Stimulated activated CD4-positive, alpha-beta T cell treated with anti-CD3 and anti-CD28 coated beads, Interleukin-15, amount 100 ng/mL, for 48 hours (primary cell): ENCODE results near the gene HECTD1.
"Not testable (repeated sequence)": the region's sequence is repeated elsewhere in the genome, so short reads cannot be mapped to it uniquely, and the experiment has no call there.

Source experiments
- DNase-seq, 2 donors: peaks; one replicate each; pipeline ENCODE4 v3.0.0-alpha.2; 2020; ENCODE audit warnings: low read depth in 2 of 2

Gene HECTD1

DNA sequence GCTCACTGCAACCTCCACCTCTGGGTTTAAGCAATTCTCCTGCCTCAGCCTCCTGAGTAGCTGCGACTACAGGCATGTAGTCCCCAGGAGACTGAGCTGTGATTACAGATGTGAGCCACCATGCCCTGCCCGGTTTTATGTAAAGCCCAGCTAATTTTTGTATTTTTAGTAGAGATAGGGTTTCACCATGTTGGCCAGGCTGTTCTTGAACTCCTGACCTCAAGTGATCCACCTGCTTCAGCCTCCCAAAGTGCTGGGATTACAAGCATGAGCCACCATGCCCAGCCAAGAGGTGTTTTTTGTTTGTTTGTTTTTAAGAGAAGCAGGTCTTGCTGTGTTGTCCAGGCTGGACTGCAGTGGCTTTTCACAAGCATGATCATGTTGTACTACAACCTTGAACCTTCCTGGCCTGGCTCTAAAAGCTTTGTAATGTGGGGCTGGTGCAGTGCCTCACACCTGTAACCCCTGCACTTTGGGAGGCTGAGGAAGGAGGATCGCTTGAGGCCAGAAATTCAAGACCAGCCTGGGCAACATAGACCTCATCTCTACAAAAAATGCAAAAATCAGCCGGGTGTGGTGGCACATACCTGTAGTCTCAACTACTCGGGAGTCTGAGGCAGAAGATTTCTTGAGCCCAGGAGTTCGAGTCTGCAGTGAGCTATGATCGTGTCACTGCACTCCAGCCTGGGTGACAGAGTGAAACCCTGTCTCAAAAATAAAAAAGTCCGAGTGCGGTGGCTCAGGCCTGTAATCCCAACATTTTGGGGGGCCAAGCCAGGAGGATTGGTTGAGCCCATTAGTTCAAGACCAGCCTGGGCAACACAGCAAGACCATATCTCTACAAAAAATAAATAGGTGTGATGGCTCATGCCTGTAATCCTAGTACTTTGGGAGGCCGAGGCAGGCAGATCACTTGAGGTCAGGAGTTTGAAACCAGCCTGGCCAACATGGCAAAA lies 113.4 kb downstream of the HECTD1 start:
- not testable (repeated sequence) for DNase-seq

DNA sequence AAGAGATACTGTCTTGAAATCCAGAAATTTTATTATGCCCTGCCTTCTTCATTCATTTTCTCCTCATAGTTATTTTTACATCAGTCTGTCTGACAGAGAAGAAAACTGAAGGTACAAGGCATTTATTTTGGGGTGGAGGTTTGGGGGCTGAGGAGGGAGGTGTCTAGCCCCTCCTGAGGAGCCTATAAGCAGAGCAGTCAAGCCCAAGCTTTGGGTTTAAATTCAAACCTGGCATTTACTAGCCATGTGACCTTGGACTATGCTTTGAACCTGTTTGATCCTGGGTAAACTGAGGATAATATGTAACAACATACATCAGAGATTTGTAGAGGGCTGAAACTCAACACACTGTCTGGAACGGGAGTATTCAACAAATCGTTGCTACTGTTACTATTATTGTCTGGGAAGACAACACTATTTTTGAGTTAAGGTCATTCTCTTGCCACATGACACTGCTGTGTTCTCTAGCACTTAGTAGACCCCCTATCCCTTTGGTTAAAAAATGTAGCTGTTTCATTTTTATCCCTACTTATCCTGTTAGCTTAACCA lies 115.4 kb downstream of the HECTD1 start:
- DNase-seq, result no peak

DNA sequence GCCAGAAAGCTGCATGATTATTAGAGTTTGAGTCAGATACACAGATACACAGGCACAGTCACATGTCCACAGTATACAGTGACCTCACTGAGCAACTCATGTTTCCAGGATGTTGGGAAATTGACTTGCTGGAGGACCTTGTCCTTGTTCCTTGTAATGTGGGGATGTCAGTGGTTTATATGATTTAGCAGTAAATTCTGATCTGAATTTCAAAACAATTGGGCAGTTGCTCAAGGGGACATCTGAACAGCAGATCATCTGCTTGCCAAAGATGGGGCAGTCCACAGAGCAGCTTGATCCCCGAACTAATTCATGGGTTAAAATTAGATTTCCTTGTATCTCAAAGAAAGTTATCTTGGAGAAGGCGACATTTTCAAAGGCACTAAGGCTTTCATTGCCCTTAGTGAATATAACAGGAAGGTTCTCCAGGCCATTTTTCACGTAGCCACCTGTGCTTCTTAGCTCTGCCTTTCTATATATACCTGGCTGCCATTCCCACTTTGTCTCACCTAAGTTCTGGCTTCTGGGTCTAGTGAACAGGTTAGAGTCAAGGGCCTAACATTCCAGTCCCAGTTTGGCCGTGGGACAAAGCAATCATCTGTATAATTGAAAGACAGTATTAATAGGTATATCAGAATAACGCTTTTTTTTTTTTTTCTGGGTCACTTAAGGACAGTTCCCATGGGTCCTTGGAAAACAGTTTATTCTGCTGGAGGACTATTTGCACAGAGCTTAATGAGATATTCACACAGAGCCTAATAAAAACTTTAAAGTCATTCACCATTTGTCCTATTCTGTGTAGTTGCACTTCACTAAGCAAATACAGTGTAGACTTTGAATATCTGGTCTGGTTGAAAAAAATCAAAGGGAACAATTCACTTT lies 116.5 kb downstream of the HECTD1 start:
- no peak for DNase-seq

DNA sequence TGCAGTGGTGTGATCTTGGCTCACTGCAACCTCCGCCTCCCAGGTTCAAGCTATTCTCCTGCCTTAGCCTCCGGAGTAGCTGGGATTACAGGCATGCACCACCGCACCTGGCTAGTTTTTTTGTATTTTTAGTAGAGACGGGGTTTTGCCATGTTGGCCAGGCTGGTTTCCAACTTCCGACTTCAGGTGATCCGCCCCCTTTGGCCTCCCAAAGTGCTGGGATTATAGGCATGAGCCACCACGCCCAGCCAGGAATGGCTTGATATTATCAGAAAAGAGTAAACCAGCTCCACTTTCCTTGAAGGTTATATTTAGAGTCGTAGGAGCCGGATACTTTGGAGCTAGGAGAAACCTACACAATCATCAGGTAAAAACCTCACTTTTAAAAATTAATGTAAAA lies 121.1 kb downstream of the HECTD1 start:
- DNase-seq, result not testable (repeated sequence)

DNA sequence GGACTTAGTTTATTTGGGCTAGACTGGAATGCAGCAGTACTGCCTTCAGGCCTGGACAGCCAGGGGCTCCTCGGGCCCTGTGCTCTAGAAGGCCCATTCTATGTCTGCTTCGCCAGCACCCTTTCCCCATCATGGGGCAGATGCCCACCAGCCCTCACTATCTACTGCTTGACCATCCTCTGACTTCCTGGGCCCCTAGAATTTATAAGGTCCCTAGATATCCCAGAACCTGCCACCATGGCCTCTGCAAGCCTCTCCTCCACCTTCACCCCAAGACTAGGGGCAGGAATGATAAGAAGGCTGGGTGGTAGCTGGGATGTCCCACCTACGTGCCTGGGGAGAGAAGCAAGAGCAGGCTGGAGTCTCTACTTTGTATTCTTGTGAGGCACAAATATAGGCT lies 122.6 kb downstream of the HECTD1 start:
- no peak for DNase-seq

DNA sequence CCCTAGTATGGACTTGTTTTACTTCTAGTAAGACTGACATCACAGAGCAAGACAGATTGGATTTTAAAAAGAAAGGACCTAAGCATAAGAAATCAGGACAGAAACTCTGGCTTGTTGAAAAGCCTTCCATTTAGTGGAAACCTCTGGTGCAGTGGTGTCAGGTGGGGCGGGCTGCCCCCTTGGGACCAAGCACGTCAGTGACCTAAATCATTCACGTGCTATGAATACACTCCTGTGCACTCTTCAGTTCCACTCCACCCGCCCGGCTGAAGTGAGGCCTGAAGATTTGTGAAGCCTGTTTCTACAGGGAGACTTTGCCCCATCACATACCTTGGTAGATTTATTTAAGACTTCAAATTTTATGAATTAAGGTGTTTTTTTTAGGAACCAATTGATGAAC lies 123.2 kb downstream of the HECTD1 start:
- DNase-seq, result no peak

DNA sequence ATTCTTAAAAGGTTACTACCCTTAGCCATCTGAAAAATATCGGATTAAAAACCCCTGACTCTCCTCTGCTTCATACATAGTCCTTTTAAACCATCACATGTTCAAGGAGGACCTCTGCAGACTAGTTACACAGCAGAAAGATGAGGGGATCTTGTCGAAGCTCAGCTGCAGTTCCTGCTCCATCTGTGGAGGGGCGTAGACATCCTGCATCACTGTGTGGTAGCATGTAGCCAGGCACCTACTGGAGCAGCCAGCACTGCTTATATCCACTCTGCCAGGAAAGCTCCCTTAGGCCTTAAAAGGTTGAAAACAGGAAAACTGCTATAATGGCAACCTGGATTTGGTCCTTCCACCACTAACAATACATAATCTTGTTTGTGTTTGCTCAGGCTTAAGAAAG lies 123.8 kb downstream of the HECTD1 start:
- DNase-seq, result no peak

DNA sequence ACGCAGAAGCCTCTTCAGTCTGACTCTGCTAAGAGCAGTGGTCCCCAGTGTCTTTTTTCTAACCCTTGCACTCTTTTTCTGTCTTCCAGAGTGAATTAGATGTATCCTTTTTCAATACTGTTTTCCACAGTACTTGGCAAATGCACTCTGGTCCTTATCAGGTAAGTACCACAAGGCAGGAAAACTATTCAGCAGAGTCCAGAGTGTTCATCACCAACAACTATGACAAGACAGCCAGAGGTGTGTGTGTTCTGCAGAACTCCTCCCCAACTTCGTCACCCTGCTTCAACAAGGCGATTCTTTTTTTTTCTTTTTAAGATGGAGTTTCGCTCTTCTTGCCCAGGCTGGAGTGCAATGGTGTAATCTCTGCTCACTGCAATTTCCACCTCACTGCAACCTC lies 127.1 kb downstream of the HECTD1 start:
- DNase-seq, result no peak

DNA sequence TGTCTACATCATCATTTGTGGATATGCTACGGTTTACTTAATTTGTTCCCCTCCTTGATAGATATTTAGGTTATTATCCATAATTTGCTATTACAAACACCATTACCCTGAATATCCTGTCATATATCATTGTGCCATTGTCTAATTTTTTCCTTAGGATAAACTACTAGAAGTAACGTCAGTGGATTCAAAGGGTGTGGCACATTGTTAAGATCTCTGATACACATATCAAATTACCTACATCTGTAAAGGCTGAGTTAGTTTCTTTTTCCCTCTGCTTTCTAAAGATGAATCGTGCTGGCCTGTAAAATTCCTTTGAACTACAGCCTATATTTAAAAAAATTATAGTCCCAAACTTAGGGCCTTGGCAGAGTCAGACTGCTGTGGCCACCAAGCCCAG lies 127.5 kb downstream of the HECTD1 start:
- DNase-seq, result no peak

DNA sequence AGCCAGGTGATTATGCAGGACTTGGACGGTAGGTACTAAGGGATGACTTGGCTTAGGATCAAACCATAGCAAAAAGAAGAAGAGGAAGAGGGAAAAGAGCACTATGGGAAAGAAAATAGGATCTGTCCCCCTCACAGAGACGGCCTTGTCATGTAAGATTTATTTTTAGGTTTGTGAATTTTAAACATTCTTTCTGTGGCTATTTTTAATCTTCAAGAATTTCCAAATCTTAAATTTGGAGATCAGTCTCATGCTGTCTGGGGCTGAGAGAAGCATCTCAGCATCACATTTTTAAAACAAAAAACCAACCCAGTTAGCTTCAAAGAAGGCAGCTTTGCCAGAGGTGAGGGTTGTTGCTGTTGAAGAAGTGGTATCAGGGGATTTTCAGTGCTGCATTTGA lies 128.8 kb downstream of the HECTD1 start:
- DNase-seq, result no peak

DNA sequence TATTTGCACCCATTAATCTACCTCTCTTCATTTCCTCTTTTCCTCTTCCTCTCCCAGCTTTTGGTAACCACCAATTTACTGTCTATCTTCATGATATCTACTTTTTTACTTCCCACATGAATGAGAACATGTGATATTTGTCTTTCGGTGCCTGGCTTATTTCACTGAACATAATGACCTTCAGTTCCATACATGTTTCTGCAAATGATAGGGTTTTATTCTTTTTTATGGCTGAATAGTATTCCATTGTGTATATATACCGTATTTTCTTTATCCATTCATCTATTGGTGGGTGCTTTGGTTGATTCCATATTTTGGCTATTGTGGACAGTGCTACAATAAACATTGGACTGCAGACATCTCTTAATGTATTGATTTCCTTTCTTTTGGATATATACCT lies 132.4 kb downstream of the HECTD1 start:
- DNase-seq, result no peak

DNA sequence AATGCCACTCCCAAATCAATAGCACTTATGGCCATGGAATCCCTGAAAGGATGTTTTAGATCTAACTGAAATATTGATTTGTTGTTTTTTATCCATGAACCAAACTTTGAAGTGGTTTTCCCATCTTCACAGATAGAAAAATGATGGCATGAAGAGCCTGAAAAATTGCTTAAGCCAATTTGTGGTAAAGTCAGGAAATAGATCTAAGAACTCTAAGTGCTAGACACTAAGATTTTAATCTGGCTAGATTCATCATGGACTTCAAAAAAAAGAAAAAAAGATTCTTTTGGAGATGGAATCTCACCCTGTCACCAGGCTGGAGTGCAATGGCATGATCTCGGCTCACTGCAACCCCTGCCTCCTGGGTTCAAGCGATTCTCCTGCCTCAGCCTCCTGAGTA lies 136.4 kb downstream of the HECTD1 start:
- DNase-seq, result no peak

DNA sequence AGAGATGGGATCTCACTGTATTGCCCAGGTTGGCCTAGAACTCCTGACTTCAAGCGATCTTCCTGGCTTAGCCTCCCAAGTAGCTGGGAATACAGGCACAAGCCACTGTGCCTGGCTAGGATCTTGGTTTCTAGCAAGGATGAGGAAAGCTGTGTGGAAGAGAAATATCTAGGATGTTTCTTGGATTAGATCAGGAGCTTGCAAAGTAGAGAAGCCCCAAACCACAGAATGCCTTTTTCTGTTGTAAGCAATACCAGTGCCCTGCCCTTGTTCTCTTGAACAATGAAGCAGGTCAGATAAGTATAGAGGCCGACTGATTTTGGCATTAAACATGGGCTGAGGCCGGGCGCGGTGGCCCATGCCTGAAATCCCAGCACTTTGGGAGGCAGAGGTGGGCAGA lies 137.2 kb downstream of the HECTD1 start:
- DNase-seq, result no peak

DNA sequence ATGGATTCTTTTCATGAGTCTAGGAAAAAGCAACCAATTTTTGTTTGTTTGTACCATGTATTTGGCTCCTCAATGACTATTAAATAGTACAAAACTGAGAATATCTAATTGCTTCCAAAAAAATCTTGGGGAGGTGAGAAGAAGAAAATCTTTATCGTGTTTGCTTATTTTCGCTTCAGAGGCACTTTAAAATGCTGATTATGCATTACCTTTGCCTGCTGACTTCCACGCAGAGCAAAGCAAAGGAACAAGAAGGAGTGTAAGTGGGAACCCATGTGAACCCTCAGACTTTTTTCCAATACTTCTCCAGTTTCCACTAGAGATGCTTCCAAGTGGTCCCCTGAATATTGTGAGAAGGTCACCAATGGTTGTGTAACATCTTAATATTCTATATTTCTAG lies 138.2 kb downstream of the HECTD1 start:
- no peak for DNase-seq

DNA sequence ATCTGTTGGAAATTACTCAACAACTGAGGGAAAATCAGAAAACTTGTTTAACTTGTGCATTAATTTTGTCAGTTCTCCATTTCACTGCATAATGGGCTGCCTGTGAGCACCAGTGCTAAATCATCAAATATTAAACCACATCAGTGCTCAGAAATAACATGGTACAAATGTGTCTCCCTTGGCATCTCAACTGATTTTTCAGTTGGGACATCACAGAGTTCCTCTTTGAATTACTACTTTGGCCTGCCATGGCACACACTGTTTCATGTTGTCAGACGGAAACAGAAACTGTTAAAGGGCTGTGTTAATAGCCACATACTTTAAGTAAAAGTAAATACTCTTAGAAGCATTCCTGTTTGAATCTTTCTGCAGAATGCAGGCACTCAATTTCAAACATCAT lies 139.4 kb downstream of the HECTD1 start:
- no peak for DNase-seq

DNA sequence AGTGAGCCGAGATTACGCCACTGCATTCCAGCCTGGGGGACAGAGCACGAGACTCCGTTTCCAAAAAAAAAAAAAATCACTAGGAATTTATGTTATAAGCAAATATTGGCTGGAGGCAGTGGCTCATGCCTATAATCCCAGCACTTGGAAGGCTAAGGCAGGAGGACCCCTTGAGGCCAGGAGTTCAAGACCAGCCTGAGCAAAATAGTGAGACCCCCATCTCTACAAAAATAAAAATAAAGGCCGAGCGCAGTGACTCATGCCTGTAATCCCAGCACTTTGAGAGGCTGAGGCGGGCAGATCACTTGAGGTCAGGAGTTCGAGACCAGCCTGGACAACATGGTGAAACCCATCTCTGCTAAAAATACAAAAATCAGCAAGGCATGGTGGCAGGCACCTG lies 144.7 kb downstream of the HECTD1 start:
- not testable (repeated sequence) for DNase-seq

DNA sequence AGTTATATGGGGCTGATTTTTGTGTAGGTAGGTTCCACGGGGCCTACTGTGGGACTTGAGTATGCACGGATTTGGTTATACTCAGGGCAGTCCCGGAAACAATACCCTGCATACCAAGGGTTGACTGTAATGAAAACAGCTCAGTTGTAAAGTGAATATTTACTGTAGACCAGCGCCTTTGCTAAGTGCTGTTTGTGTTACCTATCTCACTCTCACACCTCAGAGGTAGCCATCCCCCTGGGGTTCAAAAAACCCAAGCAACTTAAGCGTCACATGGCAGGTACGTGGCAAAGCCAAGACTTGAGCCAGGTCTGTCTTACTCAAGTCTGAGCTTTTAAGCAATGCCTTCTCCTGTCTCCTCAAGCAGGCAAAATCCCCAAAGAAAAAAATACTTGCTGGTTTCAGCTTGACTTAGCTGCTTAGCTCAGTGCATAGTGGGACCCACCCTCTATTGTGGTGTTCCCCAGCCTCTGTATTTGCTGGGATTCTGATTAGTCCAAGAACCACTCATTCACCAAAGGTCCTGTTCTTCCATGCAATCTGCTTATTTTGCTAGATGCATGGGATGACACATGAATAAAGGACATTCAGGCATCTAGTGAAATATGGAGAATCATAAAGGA lies 147.2 kb downstream of the HECTD1 start:
- DNase-seq, result no peak

DNA sequence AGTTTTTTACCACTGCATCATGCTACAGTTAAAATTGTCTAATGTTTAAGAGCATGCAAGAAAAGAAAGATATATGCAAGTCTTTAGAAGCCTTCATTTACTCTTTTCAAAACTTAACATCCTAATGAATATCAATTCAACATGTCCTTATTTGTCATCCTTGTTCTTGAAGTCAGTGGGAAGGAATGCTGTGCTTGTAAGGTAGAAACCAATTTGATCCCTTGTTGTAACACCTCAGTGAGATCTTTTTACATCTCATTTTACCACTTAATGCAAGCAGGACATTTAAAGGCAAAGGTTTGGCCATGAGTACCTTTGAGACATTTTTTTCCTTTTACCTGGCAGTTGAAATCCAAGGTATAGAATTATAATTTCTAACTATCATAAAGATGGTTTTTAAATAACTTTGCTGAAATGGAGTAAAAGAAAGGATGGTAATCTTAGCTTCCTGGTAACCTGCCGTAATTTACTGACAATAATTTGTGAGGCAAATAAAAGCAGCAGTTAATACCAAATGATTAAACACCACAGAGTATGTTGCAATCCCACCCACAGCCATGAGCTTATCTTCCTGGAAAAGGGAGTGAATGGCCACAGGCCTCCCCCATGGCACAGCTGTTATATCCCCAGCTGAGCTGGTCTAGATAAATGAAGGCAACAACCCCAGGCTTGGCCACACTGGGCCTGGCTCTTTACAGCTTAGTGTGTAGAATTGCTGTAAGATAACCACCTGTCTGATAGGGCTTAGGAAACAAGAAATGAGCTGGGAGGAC lies 148.3 kb downstream of the HECTD1 start:
- DNase-seq, result no peak

DNA sequence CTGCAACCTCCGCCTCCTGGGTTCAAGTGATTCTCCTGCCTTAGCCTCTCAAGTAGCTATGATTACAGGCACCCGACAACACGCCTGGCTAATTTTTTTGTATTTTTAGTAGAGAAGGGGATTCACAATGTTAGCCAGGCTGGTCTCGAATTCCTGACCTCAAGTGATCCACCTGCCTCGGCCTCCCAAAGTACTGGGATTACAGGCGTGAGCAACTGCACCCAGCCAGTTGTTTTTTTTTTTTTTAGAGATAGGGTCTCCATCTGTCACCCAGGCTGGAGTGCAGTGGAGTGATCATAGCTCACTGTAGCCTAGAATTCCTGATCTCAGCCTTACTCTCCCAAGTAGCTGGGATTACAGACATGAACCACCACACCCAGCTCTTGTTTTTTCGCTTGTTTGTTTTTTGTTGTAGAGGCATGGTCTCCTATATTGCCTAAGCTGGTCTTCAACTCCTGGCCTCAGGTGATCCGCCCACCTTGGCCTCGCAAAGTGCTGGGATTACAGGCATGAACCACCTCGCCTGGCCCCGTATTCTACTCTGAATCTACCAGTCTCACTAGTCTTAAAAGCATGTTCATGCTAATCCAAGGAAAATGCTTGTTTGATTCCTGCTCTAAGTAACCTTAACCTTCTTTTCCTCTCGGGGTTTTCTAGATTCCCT lies 149.8 kb downstream of the HECTD1 start:
- DNase-seq, result no peak

DNA sequence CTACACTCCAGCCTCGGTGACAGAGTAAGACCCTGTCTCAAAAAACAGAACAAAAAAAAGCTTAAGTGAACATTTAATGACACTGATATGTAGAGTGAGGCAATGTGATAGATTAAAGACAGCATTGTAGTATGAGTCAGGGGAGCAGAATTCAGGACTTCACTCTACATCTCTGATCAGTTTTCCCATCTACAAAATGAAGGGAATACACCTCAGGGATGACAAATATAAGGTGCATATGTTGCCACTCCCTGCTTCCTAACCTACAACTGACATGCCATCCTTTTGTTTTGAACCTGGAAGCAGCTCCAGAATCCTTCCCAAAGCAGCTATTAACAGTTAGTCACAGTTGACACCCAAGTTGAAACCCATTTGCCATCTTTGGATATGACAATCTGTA lies 150.6 kb downstream of the HECTD1 start:
- no peak for DNase-seq
